T-cell (primary cell): ENCODE results near the gene ZNF385D. TPM values are rescaled to one million over a fixed set of nuclear protein-coding genes. Genes with fewer than 3 reads are reported as not detected.

Source experiments
- ATAC-seq, 4 experiments: fragments of 200-7000 bp in 3 of 4; fragments of 150-1000 bp in 1 of 4; cut with Tn5 transposase; replicated peaks in 1 of 4; 1 replicate in 3 of 4; 2 replicates in 1 of 4; pipeline ENCODE4 v1.10.0; 2021; ENCODE audit warnings: moderate library complexity in 3 of 4, mild to moderate bottlenecking in 2 of 4, moderate number of reproducible peaks in 1 of 4
- CTCF ChIA-PET, 2 donors: fragments of 300-600 bp; sonication (Branson Sonifier 250); formaldehyde crosslinking; loops; one replicate each; lab custom pipeline; 2022; ENCODE audit warnings: antibody characterized with exemption in 2 of 2; lab: Charles Lee
- POLR2A ChIA-PET, 2 donors: fragments of 300-600 bp; sonication (Branson Sonifier 250); formaldehyde crosslinking; loops; one replicate each; lab custom pipeline; 2022; ENCODE audit warnings: antibody characterized with exemption in 2 of 2; lab: Charles Lee
- DNase-seq, 35 experiments: peaks; one replicate each; pipeline versions ENCODE4 v3.0.0 to v3.0.0-alpha.2; 2013 to 2023
- H3K27ac ChIP-seq: one replicate; pipeline ENCODE4 v1.5.1; 2013; ENCODE audit warnings: low read length
- H3K27me3 ChIP-seq, 2 experiments: replicated peaks in 1 of 2; 1 replicate in 1 of 2; 2 replicates in 1 of 2; pipeline versions ENCODE4 v1.6.1 to v1.7.0; 2013; ENCODE audit warnings: low read length in 1 of 2, mixed read lengths in 1 of 2; ENCODE audit not compliant: control insufficient read depth in 2 of 2, insufficient read depth in 2 of 2; ENCODE audit errors: extremely low read depth in 1 of 2
- H3K36me3 ChIP-seq, 2 donors: 1 replicate in 1 of 2; 2 replicates in 1 of 2; pipeline versions ENCODE4 v1.6.1 to v1.7.0; 2013; ENCODE audit warnings: low read length in 1 of 2; ENCODE audit not compliant: control insufficient read depth in 2 of 2, insufficient read depth in 1 of 2; ENCODE audit errors: extremely low read depth in 1 of 2
- H3K4me1 ChIP-seq, 2 experiments: 1 replicate in 1 of 2; 2 replicates in 1 of 2; pipeline versions ENCODE4 v1.6.1 to v1.7.0; 2013; ENCODE audit warnings: low read length in 2 of 2, mixed read lengths in 1 of 2; ENCODE audit not compliant: insufficient read depth in 2 of 2, control insufficient read depth in 1 of 2; ENCODE audit errors: extremely low read depth in 1 of 2
- H3K4me3 ChIP-seq, 2 donors: 1 replicate in 1 of 2; 2 replicates in 1 of 2; pipeline versions ENCODE4 v1.5.1 to v1.7.0; 2013; ENCODE audit warnings: mild to moderate bottlenecking in 2 of 2, low read length in 1 of 2, moderate library complexity in 1 of 2; ENCODE audit not compliant: control insufficient read depth in 1 of 2; ENCODE audit errors: extremely low read depth in 1 of 2
- H3K9me3 ChIP-seq: 2 replicates; pipeline ENCODE4 v1.7.0; 2013
- H3K27ac Mint-ChIP-seq, 2 donors: one replicate each; pipeline ENCODE4 v1.8.0; 2020 to 2021; ENCODE audit warnings: mild to moderate bottlenecking in 2 of 2, mixed read lengths in 2 of 2
- H3K27me3 Mint-ChIP-seq, 2 donors: one replicate each; pipeline ENCODE4 v1.8.0; 2021 to 2022; ENCODE audit warnings: mixed read lengths in 2 of 2
- H3K36me3 Mint-ChIP-seq: one replicate; pipeline ENCODE4 v1.8.0; 2021; ENCODE audit warnings: mixed read lengths
- H3K4me1 Mint-ChIP-seq, 3 donors: one replicate each; pipeline ENCODE4 v1.8.0; 2020 to 2022; ENCODE audit warnings: mixed read lengths in 3 of 3, mild to moderate bottlenecking in 1 of 3
- H3K4me3 Mint-ChIP-seq, 3 donors: one replicate each; pipeline ENCODE4 v1.8.0; 2020 to 2022; ENCODE audit warnings: mild to moderate bottlenecking in 3 of 3, mixed read lengths in 3 of 3, moderate library complexity in 3 of 3
- H3K9me3 Mint-ChIP-seq, 3 donors: one replicate each; pipeline ENCODE4 v1.8.0; 2020 to 2022; ENCODE audit warnings: mixed read lengths in 3 of 3
- WGBS: methylation state at CpG from one replicate; pipeline ENCODE4 v1.1.5; 2013; ENCODE audit warnings: missing lambda C conversion rate; ENCODE audit not compliant: insufficient coverage; 5-methylcytosine and 5-hydroxymethylcytosine counted together
- total RNA-seq, 35 experiments: library from RNA in 6 of 35; stranded (reverse) in 6 of 35; fragments of 120-200 nt in 1 of 35; gene quantifications; one replicate each; pipeline versions ENCODE4 v1.2.1 to v1.2.4 and lab custom pipeline; 2013 to 2026

Gene ZNF385D
- total RNA-seq, 5 donors from 2014 or later (not counting 1 experiment from before 2014, with no cell fraction given), result 0.03 to 0.47 (median 0.35) TPM

DNA sequence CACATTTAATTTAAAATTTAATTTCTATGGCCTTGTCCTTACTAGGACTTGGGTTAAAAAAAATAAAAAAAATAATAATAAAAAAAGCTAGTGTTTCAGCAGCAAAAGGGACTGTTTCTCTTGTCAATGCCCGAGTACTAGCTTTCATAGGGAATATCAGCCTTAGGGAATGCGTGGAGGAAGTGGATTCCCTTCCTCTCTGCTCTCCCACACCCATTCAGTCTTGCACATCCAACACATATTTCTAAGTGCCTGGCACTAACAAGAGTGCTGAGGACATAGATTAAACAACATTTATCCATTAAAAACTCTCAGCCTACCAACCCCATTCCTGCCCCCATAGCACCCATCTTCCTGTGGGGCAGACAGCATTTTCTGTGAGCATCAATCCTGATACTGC is 6.2 kb downstream of the ZNF385D start:
- Mint-ChIP-seq H3K4me3 (no peak overlapping the region), H3K4me1 (no peaks in the 10 kb centered on the region), H3K27ac (no peak overlapping the region), H3K9me3 (peaks cover 2 to 21% (median 5%) of the 10 kb centered on the region in 3 donors), H3K27me3 (no peaks in the 10 kb centered on the region), H3K36me3 (no peaks in the 10 kb centered on the region)
- no peaks in the 10 kb centered on the region for H3K9me3 ChIP-seq
- no peaks in the 10 kb centered on the region for H3K27me3 ChIP-seq
- WGBS, result no CpG with 5 or more reads among the region's 2 CpGs
- ATAC-seq, result no peak
- no peak overlapping the region for H3K4me3 ChIP-seq
- H3K4me1 ChIP-seq, result no peaks in the 10 kb centered on the region
- no peak overlapping the region for H3K27ac ChIP-seq
- ChIA-PET CTCF (no interaction called here), POLR2A (no interaction called here)
- DNase-seq, result no peak
- no peaks in the 10 kb centered on the region for H3K36me3 ChIP-seq

DNA sequence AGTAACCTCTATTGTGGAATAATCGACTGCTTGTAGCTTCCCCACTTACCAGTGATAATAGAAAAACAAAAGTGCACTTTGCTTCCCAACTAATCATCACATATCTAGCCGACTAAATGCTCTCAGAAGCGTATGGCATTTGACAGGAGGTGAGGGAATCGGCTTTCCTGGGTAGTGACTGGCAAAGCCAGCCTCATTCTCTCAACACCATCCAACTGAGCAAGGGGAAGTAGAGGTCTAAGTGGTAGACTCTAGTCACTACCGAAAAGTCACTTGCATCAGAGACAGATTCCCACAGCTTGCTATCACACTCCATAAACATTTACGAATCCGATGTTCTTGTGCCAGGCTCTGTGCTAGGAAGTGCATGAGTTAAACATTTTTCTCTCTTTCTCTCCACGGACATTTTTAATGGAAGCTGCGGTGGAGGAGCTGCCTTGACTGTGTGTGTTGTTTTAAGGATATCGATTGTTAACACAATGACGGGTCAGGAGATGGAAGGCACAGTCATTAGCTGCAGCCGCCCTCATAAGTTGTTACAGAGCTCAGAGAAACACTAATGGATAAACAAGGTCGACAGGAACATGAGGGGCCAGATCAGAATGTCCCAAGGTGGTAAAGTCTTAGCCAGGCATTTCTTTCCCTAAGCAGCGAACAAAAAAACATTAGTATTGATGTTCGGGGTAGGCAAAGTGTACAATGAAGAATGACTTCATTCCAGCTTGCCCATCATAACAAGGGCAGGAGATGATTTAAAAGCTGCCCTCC is 11.9 kb downstream of the ZNF385D start:
- 56% methylated on average over 5 of the region's 15 CpGs for WGBS
- Histone ChIP-seq H3K27me3 (no peaks in the 10 kb centered on the region), H3K36me3 (no peaks in the 10 kb centered on the region), H3K27ac (no peak overlapping the region), H3K4me3 (no peak overlapping the region), H3K9me3 (no peaks in the 10 kb centered on the region), H3K4me1 (no peaks in the 10 kb centered on the region)
- Mint-ChIP-seq H3K4me3 (no peak overlapping the region), H3K9me3 (peaks cover 9 to 28% (median 10%) of the 10 kb centered on the region in 3 donors), H3K4me1 (no peaks in the 10 kb centered on the region), H3K27me3 (no peaks in the 10 kb centered on the region), H3K27ac (no peak overlapping the region), H3K36me3 (no peaks in the 10 kb centered on the region)
- ATAC-seq (no peak), DNase-seq (no peak)
- CTCF ChIA-PET, result no interaction called here
- POLR2A ChIA-PET, result no interaction called here

DNA sequence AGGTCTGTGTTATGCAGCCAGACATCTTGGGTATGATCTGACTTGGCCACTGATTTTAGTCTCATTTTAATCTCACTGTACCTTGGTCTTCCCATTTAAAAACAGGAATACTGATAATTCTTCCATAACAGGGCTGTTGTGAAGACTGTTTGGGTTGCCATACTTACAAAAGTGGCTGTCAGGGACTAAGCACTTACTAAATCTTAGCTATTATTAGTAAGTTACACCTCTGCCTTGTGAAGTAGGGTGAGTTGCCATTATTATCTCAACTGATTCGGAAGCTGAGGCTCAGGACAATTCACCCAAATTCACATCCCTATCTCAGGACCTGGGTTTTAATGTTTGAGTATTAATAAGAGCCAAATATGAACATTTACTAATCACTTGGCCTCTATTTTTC is 12.7 kb downstream of the ZNF385D start:
- WGBS, result no CpG with 5 or more reads among the region's 1 CpG
- no peaks in the 10 kb centered on the region for H3K36me3 ChIP-seq
- H3K4me3 Mint-ChIP-seq, result no peak overlapping the region
- H3K36me3 Mint-ChIP-seq, result no peaks in the 10 kb centered on the region
- ChIA-PET CTCF (no interaction called here), POLR2A (no interaction called here)
- no peaks in the 10 kb centered on the region for H3K9me3 ChIP-seq
- ATAC-seq, result no peak
- no peak overlapping the region for H3K27ac Mint-ChIP-seq
- peaks cover 9 to 24% (median 10%) of the 10 kb centered on the region in 3 donors for H3K9me3 Mint-ChIP-seq
- H3K27me3 ChIP-seq, result no peaks in the 10 kb centered on the region
- H3K4me1 ChIP-seq, result no peaks in the 10 kb centered on the region
- H3K27me3 Mint-ChIP-seq, result no peaks in the 10 kb centered on the region
- DNase-seq, result no peak
- H3K4me3 ChIP-seq, result no peak overlapping the region
- H3K4me1 Mint-ChIP-seq, result no peaks in the 10 kb centered on the region
- H3K27ac ChIP-seq, result no peak overlapping the region

DNA sequence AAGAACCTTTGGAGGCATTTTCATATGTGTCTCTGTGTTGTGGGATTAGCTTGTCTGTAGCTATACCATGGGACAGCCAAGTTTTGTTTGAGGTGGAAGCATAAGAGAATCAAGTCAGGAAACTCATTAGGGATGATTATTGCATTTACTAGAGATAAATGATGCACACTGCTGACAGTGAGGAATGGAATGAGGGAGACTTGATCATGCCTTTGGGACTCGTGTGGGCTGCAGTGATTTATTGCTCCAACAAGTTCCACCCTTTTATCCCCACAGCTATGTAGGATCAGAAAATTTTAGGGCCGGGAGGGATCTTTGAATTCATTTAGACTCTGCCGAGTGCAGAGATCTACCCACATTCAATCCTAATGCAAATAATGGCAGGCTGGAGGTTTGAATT is 16.3 kb downstream of the ZNF385D start:
- no peaks in the 10 kb centered on the region for H3K36me3 ChIP-seq
- WGBS, result no CpG with 5 or more reads among the region's 3 CpGs
- ATAC-seq (no peak), DNase-seq (no peak)
- H3K4me1 ChIP-seq, result no peaks in the 10 kb centered on the region
- no peak overlapping the region for H3K27ac ChIP-seq
- Mint-ChIP-seq H3K9me3 (peaks cover 7 to 28% (median 20%) of the 10 kb centered on the region in 3 donors), H3K4me3 (no peak overlapping the region), H3K4me1 (no peaks in the 10 kb centered on the region), H3K27ac (no peak overlapping the region), H3K36me3 (no peaks in the 10 kb centered on the region), H3K27me3 (no peaks in the 10 kb centered on the region)
- H3K27me3 ChIP-seq, result no peaks in the 10 kb centered on the region
- no peak overlapping the region for H3K4me3 ChIP-seq
- no peaks in the 10 kb centered on the region for H3K9me3 ChIP-seq
- POLR2A ChIA-PET, result no interaction called here
- CTCF ChIA-PET, result no interaction called here

GRCh38 chr3:21729888-21730459 is 21.0 kb downstream of the ZNF385D start:
- H3K36me3 Mint-ChIP-seq, result no peaks in the 10 kb centered on the region
- ChIA-PET CTCF (interaction anchor here in 1 of 2 donors (0.7 kb wide), 1 partner anchor 104 kb away, joined by 3 read pairs; no protein-coding TSS in a partner anchor), POLR2A (no interaction called here)
- no peaks in the 10 kb centered on the region for H3K4me1 Mint-ChIP-seq
- 68% methylated on average over 4 of the region's 6 CpGs for WGBS
- no peaks in the 10 kb centered on the region for H3K4me1 ChIP-seq
- no peak overlapping the region for H3K4me3 Mint-ChIP-seq
- ATAC-seq (no peak), DNase-seq (no peak)
- no peak overlapping the region for H3K27ac ChIP-seq
- H3K4me3 ChIP-seq, result no peak overlapping the region
- no peak overlapping the region for H3K27ac Mint-ChIP-seq
- no peaks in the 10 kb centered on the region for H3K36me3 ChIP-seq
- no peaks in the 10 kb centered on the region for H3K27me3 Mint-ChIP-seq
- H3K9me3 ChIP-seq, result no peaks in the 10 kb centered on the region
- no peaks in the 10 kb centered on the region for H3K27me3 ChIP-seq
- H3K9me3 Mint-ChIP-seq, result peaks cover 14 to 42% (median 15%) of the 10 kb centered on the region in 3 donors

DNA sequence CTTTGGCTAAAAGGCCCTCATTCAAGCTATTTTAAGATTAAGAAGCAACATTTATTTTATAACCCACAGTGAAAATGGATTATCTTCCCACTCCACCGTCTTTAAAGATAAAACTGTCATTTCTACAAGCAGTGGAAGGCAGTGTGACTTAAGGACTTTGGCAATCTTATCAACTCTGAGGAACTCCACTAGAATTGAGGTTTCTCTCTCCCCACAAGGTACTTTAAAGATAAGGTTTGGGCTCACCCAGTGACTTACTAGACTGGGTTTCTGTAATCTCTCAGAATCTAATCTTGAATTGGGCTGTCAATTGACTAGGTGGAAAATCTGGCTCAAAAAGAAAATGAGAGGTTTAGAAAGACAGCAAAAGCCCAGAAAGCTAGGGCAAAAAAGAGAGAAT is 21.7 kb downstream of the ZNF385D start:
- ATAC-seq, result no peak
- Mint-ChIP-seq H3K9me3 (peaks cover 16 to 40% (median 18%) of the 10 kb centered on the region in 3 donors), H3K4me1 (no peaks in the 10 kb centered on the region), H3K27me3 (no peaks in the 10 kb centered on the region), H3K36me3 (no peaks in the 10 kb centered on the region), H3K4me3 (no peak overlapping the region), H3K27ac (no peak overlapping the region)
- DNase-seq, result no peak
- Histone ChIP-seq H3K4me1 (no peaks in the 10 kb centered on the region), H3K36me3 (no peaks in the 10 kb centered on the region), H3K4me3 (no peak overlapping the region), H3K9me3 (no peaks in the 10 kb centered on the region), H3K27me3 (no peaks in the 10 kb centered on the region), H3K27ac (no peak overlapping the region)
- ChIA-PET CTCF (interaction anchor here in 1 of 2 donors (0.7 kb wide), 1 partner anchor 104 kb away, joined by 3 read pairs; no protein-coding TSS in a partner anchor), POLR2A (no interaction called here)
- 40% methylated on average over 1 of the region's 1 CpG for WGBS
